Right lobe of liver (tissue), 6 donors: Measurements from ENCODE around the gene LRRC2. TPM values are rescaled to one million over a fixed set of nuclear protein-coding genes. Genes with fewer than 3 reads are reported as not detected.

Source experiments
- ATAC-seq, 4 donors: fragments of 200-7000 bp; cut with Tn5 transposase; one replicate each; pipeline ENCODE4 v1.9.1; 2020; ENCODE audit warnings: mild to moderate bottlenecking in 4 of 4, moderate library complexity in 4 of 4
- DNase-seq, 3 donors: peaks; one replicate each; pipeline ENCODE4 v3.0.0-alpha.2; 2020
- H3K27ac ChIP-seq, 3 donors: fragments of 200-600 bp; one replicate each; pipeline ENCODE4 v1.8.0; 2022
- H3K27me3 ChIP-seq, 2 donors: fragments of 200-600 bp; one replicate each; pipeline ENCODE4 v1.8.0; 2022
- H3K36me3 ChIP-seq, 4 donors: fragments of 200-600 bp; sonication (generic) in 1 of 4; one replicate each; pipeline versions ENCODE4 v1.5.1 to v1.8.0; 2017 to 2022; ENCODE audit warnings: control low read depth in 1 of 4
- H3K4me1 ChIP-seq, 4 donors: fragments of 200-600 bp; sonication (generic) in 1 of 4; one replicate each; pipeline versions ENCODE4 v1.5.1 to v1.8.0; 2017 to 2022; ENCODE audit warnings: control low read depth in 1 of 4
- H3K4me3 ChIP-seq, 3 donors: fragments of 200-600 bp; one replicate each; pipeline ENCODE4 v1.8.0; 2022
- H3K9me3 ChIP-seq, 4 donors: fragments of 200-600 bp; sonication (generic) in 1 of 4; one replicate each; pipeline versions ENCODE4 v1.5.1 to v1.8.0; 2017 to 2022; ENCODE audit warnings: control low read depth in 1 of 4
- CTCF ChIP-seq, 4 donors: fragments of 200-600 bp in 3 of 4; fragments of 450-650 bp in 1 of 4; IDR thresholded peaks; one replicate each; pipeline versions ENCODE4 v1.5.1 to v1.8.0; 2016 to 2022; ENCODE audit warnings: antibody characterized with exemption in 4 of 4, mild to moderate bottlenecking in 2 of 4
- POLR2A ChIP-seq: fragments of 450-650 bp; IDR thresholded peaks from one replicate; pipeline ENCODE4 v1.6.1; 2017; ENCODE audit warnings: antibody characterized with exemption, mild to moderate bottlenecking
- WGBS: methylation state at CpG from one replicate; pipeline ENCODE4 v1.1.6; 2018; ENCODE audit warnings: low coverage, low lambda C conversion rate; ENCODE audit not compliant: insufficient coverage; ENCODE audit errors: missing lambda C conversion rate; 5-methylcytosine and 5-hydroxymethylcytosine counted together
- intact Hi-C, 2 donors: fragments of 100-400 bp; cut with DNase I; formaldehyde crosslinking; loops; one replicate each; pipeline versions ENCODE4 v1.11.2 to v1.14.1; 2022
- total RNA-seq, 6 experiments: library from RNA; depleted of rRNA in 2 of 6; stranded (reverse); fragments of >200 nt in 2 of 6; fragmentation: NEBNext Ultra II Directional in 3 of 6; extraction: Animal tissue kit (Norgen Biotek cat#: 25700) in 3 of 6; gene quantifications; one replicate each; pipeline versions ENCODE4 v1.1.0 to v1.2.4, GENCODE V29; 2016 to 2023
- donor health status: DM: no; HTN: yes; CAD: no.
- donor health status: DM: no; HTN: no; CAD: no.
- donor health status: DM: no; HTN: no; CAD: no.
- donor health status: DM: no; HTN: yes; CAD: no.
- donor health status: DM: no; HTN: yes; CAD: no.

Gene LRRC2
- total RNA-seq, 6 experiments from 2014 or later, result 4.3 to 8.9 (median 6.1) TPM

- Histone ChIP-seq H3K27me3 (no peaks in the 10 kb centered on the region), H3K4me1 (peaks cover 0 to 21% (median 6%) of the 10 kb centered on the region in 4 donors), H3K4me3 (no peak overlapping the region), H3K27ac (no peak overlapping the region), H3K36me3 (no peaks in the 10 kb centered on the region), H3K9me3 (no peaks in the 10 kb centered on the region)
- intact Hi-C loops, result no loop called here
- ATAC-seq (no peak), DNase-seq (no peak)
- 97% methylated on average over 3 of the region's 3 CpGs for WGBS
- no peak for TF ChIP-seq POLR2A
- no peak for TF ChIP-seq CTCF (IDR thresholded peaks at IDR 0.05)
These were observed 59.6 kb downstream of the LRRC2 start for GRCh38 chr3:46506526-46506925.

- TF ChIP-seq POLR2A (no peak), CTCF (IDR thresholded peaks at IDR 0.05) (no peak)
- WGBS, result 95% methylated on average over 5 of the region's 10 CpGs
- intact Hi-C loops, result no loop called here
- H3K27me3 ChIP-seq, result no peaks in the 10 kb centered on the region
- ATAC-seq, result no peak
- no peak for DNase-seq
- no peaks in the 10 kb centered on the region for H3K36me3 ChIP-seq
- H3K4me1 ChIP-seq, result peaks cover 0 to 25% (median 8%) of the 10 kb centered on the region in 4 donors
- H3K4me3 ChIP-seq, result no peak overlapping the region
- no peaks in the 10 kb centered on the region for H3K9me3 ChIP-seq
- no peak overlapping the region for H3K27ac ChIP-seq
These were observed 60.1 kb downstream of the LRRC2 start for GRCh38 chr3:46505953-46506352.

- H3K4me1 ChIP-seq, result peaks cover 0 to 32% (median 8%) of the 10 kb centered on the region in 4 donors
- no peak overlapping the region for H3K4me3 ChIP-seq
- no peaks in the 10 kb centered on the region for H3K27me3 ChIP-seq
- no peaks in the 10 kb centered on the region for H3K36me3 ChIP-seq
- TF ChIP-seq POLR2A (no peak), CTCF (IDR thresholded peaks at IDR 0.05) (no peak)
- no peaks in the 10 kb centered on the region for H3K9me3 ChIP-seq
- DNase-seq (no peak), ATAC-seq (no peak)
- intact Hi-C loops, result no loop called here
- WGBS, result 66% methylated on average over 5 of the region's 5 CpGs
- H3K27ac ChIP-seq, result no peak overlapping the region
These were observed 61.3 kb downstream of the LRRC2 start for GRCh38 chr3:46504789-46505188.

- 59% methylated on average over 4 of the region's 7 CpGs for WGBS
- Histone ChIP-seq H3K36me3 (no peaks in the 10 kb centered on the region), H3K27ac (no peak overlapping the region), H3K4me3 (no peak overlapping the region), H3K9me3 (no peaks in the 10 kb centered on the region), H3K27me3 (no peaks in the 10 kb centered on the region), H3K4me1 (peaks cover 0 to 32% (median 8%) of the 10 kb centered on the region in 4 donors)
- DNase-seq (no peak), ATAC-seq (peak in 1 of 4 donors; percentile 13)
- TF ChIP-seq POLR2A, result no peak
- TF ChIP-seq CTCF (IDR thresholded peaks at IDR 0.05), result no peak
- intact Hi-C loops, result no loop called here
These were observed 62.8 kb downstream of the LRRC2 start for GRCh38 chr3:46503200-46503874.
